ENCODE measurements around the gene LSS.
"Not testable (repeated sequence)": the region's sequence is repeated elsewhere in the genome, so short reads cannot be mapped to it uniquely, and the experiment has no call there.

The LSS gene

GRCh38 chr21:46152927-46153246 is 75.7 kb downstream of the LSS start:
- DNase-seq (ENCODE audit: low spot score), result no peak

GRCh38 chr21:46151989-46152926 is 76.3 kb downstream of the LSS start:
- DNase-seq (ENCODE audit: low spot score), result no peak

GRCh38 chr21:46151261-46151988 is 77.1 kb downstream of the LSS start:
- DNase-seq (ENCODE audit: low spot score), result no peak

GRCh38 chr21:46150491-46151121 is 78.0 kb downstream of the LSS start:
- DNase-seq (ENCODE audit: low spot score), result no peak

GRCh38 chr21:46150073-46150472 is 78.5 kb downstream of the LSS start:
- DNase-seq (ENCODE audit: low spot score), result no peak

GRCh38 chr21:46149205-46149901 is 79.2 kb downstream of the LSS start:
- DNase-seq (ENCODE audit: low spot score), result no peak

- no peak for DNase-seq (ENCODE audit: low spot score)
Measured at GRCh38 chr21:46148106-46148505, 80.5 kb downstream of the LSS start.

- DNase-seq (ENCODE audit: low spot score), result peak; percentile 65
Measured at GRCh38 chr21:46147429-46147828, 81.1 kb downstream of the LSS start.

GRCh38 chr21:46146856-46147255 is 81.7 kb downstream of the LSS start:
- DNase-seq (ENCODE audit: low spot score), result no peak

- DNase-seq (ENCODE audit: low spot score), result no peak
Measured at GRCh38 chr21:46145840-46146691, 82.5 kb downstream of the LSS start.

- no peak for DNase-seq (ENCODE audit: low spot score)
Measured at GRCh38 chr21:46145159-46145839, 83.3 kb downstream of the LSS start.

- DNase-seq (ENCODE audit: low spot score), result peak; percentile 33
Measured at GRCh38 chr21:46144464-46145070, 84.0 kb downstream of the LSS start.

GRCh38 chr21:46142582-46143473 is 85.7 kb downstream of the LSS start:
- peak; percentile 32 for DNase-seq (ENCODE audit: low spot score)

GRCh38 chr21:46141767-46142581 is 86.6 kb downstream of the LSS start:
- no peak for DNase-seq (ENCODE audit: low spot score)

- not testable (repeated sequence) for DNase-seq (ENCODE audit: low spot score)
Measured at GRCh38 chr21:46140352-46141003, 88.1 kb downstream of the LSS start.

GRCh38 chr21:46139686-46140085 is 88.9 kb downstream of the LSS start:
- DNase-seq (ENCODE audit: low spot score), result no peak

- DNase-seq (ENCODE audit: low spot score), result no peak
Measured at GRCh38 chr21:46138383-46138970, 90.1 kb downstream of the LSS start.
